OCI-M2 (cell line): ENCODE measurements around the gene LMOD1.
"Not testable (repeated sequence)": the region's sequence is repeated elsewhere in the genome, so short reads cannot be mapped to it uniquely, and the experiment has no call there.

Experiments
- DNase-seq: peaks from one replicate; lab custom pipeline; 2025; ENCODE audit not compliant: unreplicated experiment; lab: John Stamatoyannopoulos, UW

The LMOD1 gene

GRCh38 chr1:201949491-201949890, 3.1 kb upstream of the LMOD1 start:
- DNase-seq = no peak

- DNase-seq = no peak
Observed at GRCh38 chr1:201947697-201948008, 1.3 kb upstream of the LMOD1 start.

DNA sequence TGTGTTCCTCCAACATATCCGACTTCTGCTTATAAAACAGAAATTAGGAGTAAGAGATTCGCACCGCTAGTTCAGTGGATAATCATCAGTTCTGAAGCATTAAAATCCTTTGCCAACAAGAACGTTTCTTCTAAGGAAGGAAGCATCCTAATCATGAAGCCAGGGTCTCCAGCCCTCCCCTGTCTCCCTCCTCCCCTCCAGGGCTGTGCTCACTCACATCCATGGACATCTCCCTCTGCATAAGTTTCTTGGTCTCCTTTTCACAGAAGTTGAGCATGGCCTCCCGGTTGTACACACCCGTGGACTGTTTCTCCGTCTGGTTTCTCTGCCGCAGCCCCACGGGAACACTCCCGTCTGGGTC, 505 bp downstream of the LMOD1 start:
- DNase-seq = no peak

DNA sequence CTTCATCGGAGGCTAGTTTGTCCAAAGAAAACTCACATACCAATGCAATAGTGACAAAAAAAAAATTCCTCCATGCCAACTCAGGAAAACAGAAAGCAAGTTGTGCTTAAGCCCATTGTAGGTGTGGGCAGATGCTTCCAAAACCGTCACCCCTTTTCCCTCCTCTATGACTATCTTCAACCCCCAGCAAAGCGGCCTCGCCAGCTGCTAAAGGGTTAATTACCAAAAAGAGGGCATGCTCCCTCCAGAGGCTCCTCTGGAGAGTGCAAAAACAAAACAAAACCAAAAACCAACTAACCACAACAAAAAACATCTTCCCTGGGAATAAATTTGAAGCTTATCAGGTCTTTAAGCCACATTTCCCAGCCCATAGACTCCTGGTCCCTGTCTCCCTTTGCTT, 1.2 kb downstream of the LMOD1 start:
- no peak for DNase-seq

DNA sequence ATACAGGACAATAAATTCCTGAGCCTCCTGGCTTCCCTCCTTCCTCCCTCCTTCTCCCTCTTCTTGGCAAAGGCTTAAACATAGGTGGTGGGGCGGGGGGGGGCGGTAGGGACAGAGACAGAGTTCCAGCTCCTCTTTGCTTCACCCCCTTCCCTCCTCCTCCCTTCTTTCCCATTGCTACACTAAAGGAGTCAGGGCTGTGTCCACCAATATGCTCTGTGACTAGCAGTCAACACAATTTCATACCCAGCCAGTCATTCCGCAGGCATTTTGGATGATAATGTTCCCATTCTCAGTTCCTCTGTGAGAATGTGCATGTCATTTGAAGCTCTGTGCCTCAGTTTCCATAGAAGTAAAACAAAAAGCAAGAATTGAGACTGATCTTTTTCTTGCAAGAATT, 1.7 kb downstream of the LMOD1 start:
- DNase-seq = no peak

GRCh38 chr1:201944002-201944401, 2.3 kb downstream of the LMOD1 start:
- no peak for DNase-seq

DNA sequence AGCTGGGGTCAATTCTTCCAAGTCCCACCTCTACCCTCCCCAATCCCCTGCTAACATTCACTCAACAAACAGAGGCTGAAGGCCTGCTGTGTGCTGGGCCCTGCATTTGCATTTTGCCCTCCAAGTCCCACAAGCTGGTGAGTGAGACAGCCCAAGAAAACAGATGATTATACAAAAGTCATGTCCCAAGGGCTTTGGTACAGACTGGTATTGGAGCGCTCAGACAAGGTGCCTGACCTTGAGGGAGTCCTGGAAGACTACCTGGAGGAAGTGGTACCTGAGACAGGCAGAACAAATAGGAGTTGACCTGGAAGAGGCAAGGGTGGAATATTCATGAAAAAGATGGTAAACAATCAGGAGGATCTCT, 4.2 kb downstream of the LMOD1 start:
- DNase-seq = no peak

DNA sequence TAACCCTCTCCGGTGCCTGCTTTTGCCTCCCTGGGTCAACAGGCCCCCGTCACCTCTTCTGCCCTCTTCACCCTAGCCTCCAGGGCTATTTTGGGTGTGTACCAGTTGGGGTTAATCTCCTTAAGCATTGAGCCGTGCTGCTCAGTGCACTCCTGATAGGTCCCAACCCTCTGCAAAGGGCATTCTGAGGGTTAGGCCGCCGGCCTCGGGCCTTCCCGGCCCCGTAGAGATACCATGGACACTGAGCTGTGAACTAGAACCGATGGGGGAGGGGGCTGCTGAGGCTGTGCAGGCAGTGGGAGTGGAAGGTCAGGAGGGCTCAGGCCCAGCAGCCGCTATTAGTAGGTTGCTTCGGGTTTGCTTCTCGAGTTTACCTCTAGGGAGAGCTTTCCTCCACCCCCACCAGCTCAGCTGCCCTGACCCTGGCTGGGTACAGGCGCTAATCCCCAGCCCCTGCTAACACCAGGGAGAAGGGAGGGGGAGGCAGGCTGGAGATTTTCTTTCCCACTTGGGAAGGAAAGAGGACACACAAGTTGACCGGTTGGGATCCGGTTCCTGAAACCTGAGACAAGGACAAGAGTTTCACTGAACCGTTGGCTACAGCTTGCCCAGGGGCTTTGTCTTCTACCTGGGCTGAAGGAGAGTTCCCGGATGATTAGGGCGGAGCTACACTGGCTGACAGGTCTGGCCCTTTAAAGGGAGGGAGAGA, 4.8 kb downstream of the LMOD1 start:
- DNase-seq = no peak

GRCh38 chr1:201940316-201940715, 6.0 kb downstream of the LMOD1 start:
- DNase-seq = not testable (repeated sequence)

DNA sequence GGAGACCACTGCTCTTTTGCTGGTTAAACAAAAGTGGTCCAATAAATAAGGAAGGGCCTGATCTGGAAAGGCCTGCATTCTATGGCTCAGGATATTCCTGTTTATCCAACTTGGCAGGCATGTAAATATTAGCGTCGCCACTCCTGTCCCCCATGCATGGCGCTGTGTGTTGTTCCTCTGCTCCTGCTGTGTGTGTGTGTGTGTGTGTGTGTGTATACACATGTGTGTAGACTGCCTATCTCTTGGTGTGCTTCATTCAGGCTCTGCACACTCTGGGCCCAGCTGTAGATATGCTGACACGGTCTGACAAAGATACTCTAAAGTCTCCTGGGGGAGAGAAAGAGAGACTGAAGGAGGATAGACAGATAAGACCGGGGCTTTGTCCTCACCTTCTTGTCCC, 6.8 kb downstream of the LMOD1 start:
- no peak for DNase-seq

- DNase-seq = no peak
Observed at GRCh38 chr1:201939148-201939547, 7.2 kb downstream of the LMOD1 start.

DNA sequence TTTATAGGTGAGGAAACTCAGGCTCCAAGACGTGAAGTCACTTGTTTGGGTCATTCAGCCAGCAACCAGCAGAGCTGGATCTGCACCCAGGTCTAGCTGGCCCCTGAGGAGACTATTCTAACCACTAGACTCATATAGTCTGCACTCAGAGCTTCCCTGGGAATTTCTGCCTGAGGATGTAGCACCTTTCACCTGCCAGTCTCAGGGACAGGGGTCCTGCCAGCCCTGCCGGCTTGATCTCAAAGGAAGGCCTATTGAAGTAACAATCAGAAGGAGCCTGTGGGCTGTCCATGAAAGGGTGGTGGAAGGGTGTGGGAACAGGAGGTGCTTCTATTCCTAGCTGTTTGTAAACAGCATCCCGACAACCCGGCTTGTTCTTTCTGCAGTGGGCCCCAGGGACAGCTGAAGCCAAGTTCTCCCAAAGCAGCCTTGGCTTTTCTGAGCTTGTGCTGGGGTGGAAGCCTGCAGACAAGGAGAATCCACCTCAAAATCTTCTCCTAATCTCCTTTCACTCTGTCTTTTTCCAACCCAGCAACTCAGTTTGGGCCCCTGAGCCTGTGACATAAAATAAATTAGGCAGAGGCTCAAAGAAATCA, 7.8 kb downstream of the LMOD1 start:
- DNase-seq = no peak

DNA sequence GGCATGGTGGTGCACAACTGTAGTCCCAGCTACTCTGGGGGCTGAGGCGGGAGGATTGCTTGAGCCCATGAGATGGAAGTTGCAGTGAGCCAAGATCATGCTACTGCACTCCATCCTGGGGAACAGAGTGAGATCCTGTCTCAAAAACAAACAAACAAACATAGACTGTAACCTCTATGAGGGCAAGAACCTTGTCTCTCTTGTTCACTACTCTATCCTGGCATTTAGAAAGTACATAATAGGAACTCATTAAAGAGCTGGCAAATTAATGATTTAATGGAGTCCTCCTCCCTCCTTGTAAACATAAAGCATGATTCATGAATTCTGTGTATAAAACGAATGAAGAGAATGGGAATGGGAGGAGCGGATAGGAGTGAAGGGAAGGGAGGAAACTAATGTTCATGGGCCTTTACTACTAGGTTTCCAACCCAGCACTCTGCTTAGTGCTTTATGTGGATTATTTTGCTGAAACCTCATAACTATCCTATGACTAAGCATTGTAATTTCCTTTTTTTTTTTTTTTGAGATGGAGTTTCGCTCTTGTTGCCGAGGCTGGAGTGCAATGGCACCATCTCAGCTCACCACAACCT, 8.6 kb downstream of the LMOD1 start:
- no peak for DNase-seq

- DNase-seq = no peak
Observed at GRCh38 chr1:201933840-201934430, 12.4 kb downstream of the LMOD1 start.

GRCh38 chr1:201930803-201931202, 15.5 kb downstream of the LMOD1 start:
- no peak for DNase-seq

DNA sequence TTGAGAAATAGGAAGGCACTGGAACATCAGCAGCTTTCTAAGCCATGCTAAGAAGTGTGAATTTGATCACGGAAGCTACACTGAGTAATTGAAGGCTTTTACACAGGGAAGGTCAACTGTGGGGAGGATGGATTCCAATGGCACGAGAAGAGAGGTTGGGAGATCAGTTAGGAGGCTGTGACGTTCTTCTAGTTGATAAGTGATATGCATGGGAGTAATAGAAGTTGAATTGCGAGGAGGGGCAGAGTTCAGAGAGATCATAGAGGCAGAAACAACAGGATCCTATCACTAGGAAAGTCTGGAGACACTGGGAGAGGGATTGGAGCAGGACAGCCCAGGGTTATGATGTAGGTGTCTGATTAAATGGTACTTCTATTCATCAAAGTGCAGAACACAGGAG, 16.2 kb downstream of the LMOD1 start:
- DNase-seq = no peak

- DNase-seq = no peak
Observed at GRCh38 chr1:201928266-201928665, 18.1 kb downstream of the LMOD1 start.

DNA sequence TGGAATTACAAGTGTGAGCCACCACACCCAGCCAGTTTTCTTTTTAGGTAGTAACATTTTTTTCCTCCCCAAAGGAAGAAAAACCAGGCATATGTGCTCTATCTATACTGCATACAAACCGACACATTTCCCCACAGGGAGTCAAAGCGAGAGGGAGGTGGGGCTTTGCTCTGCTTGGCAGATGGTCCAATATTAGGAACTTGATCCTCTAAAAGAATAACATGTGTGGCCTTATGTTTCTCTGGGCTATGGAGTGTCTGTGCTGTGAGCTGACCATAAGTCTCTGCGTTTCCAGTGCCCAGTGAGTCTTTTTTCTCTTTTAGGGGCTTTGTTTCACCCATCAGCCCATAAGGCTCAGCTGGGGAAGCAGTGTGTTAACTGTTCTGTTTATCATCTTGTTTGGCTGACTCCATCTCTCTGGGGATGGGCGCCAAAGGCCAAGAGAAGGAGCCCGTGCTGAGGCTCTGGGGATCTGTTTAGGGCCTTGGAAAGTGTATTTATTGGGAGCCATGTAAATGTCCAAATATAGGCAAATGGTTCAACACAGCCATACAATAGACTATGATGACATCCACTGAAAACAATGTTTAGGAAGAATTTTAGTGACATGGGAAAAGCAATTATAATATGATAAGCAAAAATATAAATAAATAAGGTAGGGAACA, 20.2 kb downstream of the LMOD1 start:
- no peak for DNase-seq

GRCh38 chr1:201925301-201925567, 21.1 kb downstream of the LMOD1 start:
- DNase-seq = no peak

DNA sequence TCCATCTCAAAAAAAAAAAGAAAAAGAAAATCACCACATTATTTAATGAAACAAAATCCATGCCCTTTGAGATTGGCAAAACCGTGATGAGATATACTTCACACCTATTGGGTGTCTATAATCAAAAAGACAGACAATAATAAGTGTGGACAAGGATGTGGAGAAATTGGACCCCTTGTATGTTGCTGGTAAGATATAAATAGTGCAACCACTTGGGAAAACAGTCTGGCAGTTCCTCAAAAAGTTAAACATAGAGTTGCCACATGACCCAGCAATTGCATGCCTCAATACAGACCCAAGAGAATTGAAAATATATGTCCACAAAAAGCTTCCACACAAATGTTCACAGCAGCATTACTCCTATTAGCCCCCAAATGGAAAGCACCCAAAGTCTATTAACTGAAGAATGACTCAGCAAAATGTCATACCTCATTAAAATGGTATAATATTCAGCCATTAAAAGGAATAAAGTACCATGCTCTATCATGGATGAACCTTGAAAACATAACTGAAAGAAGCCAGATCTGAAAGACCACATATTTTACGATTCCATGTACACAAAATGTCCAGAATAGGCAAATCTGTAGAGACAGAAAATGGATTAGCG, 24.3 kb downstream of the LMOD1 start:
- DNase-seq = no peak

- no peak for DNase-seq
Observed at GRCh38 chr1:201918343-201918742, 28.0 kb downstream of the LMOD1 start.
